GM12878 (cell line): ENCODE measurements around the gene CPLANE2. TPM values are rescaled to one million over a fixed set of nuclear protein-coding genes. Genes with fewer than 3 reads are reported as not detected.

Experiments
- ATAC-seq: fragments of 200-7000 bp; cut with Tn5 transposase; 3 replicates; pipeline ENCODE4 v1.9.1; 2020; ENCODE audit warnings: mild to moderate bottlenecking, moderate library complexity
- BruUV-seq: library from RNA; stranded (reverse); fragments of 400-500 nt; replicated peaks from 2 replicates; lab custom pipeline; 2021; lab: Mats Ljungman, UMichigan
- CTCF ChIA-PET: fragments of 300-600 bp; sonication (Branson Sonifier 250); formaldehyde crosslinking; extraction: SDS; loops from one replicate; lab custom pipeline; 2021; ENCODE audit warnings: inconsistent platforms; lab: Yijun Ruan, JAX
- POLR2A ChIA-PET: fragments of 350-600 bp; formaldehyde crosslinking; extraction: SDS; loops from one replicate; lab custom pipeline; 2021; ENCODE audit warnings: inconsistent platforms; lab: Charles Lee
- RAD21 ChIA-PET: fragments of 300-600 bp; sonication (Branson Sonifier 250); formaldehyde crosslinking; loops from one replicate; lab custom pipeline; 2023; ENCODE audit warnings: antibody characterized with exemption; ENCODE audit not compliant: unreplicated experiment; lab: Charles Lee
- SMC1A ChIA-PET: fragments of 300-600 bp; sonication (Branson Sonifier 250); formaldehyde crosslinking; loops from one replicate; lab custom pipeline; 2023; ENCODE audit not compliant: unreplicated experiment, uncharacterized antibody; lab: Charles Lee
- DNase-seq: peaks from one replicate; pipeline ENCODE4 v3.0.0-alpha.2; 2011; ENCODE audit warnings: low read depth, low spot score
- FAIRE-seq: peaks from 3 replicates; lab custom pipeline; 2011; peaks lifted over from hg19 to GRCh38; lab: Jason Lieb, UNC
- H2AFZ ChIP-seq: 2 replicates; pipeline ENCODE4 v1.6.0; 2011; ENCODE audit warnings: low read depth, low read length, control low read depth; ENCODE audit not compliant: control insufficient read depth
- H3K27ac ChIP-seq: 2 replicates; pipeline ENCODE4 v1.5.1; 2011; ENCODE audit warnings: control low read depth; ENCODE audit not compliant: control insufficient read depth, insufficient read depth
- H3K27me3 ChIP-seq, 2 experiments: replicated peaks in 1 of 2; 2 replicates each; pipeline versions ENCODE4 v1.6.0 to v1.6.1; 2011; ENCODE audit warnings: low read length in 1 of 2; ENCODE audit not compliant: control insufficient read depth in 2 of 2, insufficient read depth in 2 of 2
- H3K36me3 ChIP-seq, 2 experiments: 2 replicates each; pipeline ENCODE4 v1.5.1; 2011; ENCODE audit warnings: low read length in 1 of 2; ENCODE audit not compliant: control insufficient read depth in 2 of 2, insufficient read depth in 2 of 2
- H3K4me1 ChIP-seq: 2 replicates; pipeline ENCODE4 v1.6.1; 2011; ENCODE audit warnings: mild to moderate bottlenecking, low read length, moderate library complexity, mixed read lengths; ENCODE audit not compliant: control insufficient read depth, insufficient read depth
- H3K4me2 ChIP-seq: 2 replicates; pipeline ENCODE4 v1.6.0; 2011; ENCODE audit warnings: control low read depth; ENCODE audit not compliant: control insufficient read depth, insufficient read depth
- H3K4me3 ChIP-seq: fragments of 200-600 bp; sonication (generic); 2 replicates; pipeline ENCODE4 v1.5.1; 2016
- H3K79me2 ChIP-seq: 2 replicates; pipeline ENCODE4 v1.6.0; 2011; ENCODE audit warnings: low read length; ENCODE audit not compliant: control insufficient read depth, insufficient read depth
- H3K9ac ChIP-seq: 2 replicates; pipeline ENCODE4 v1.8.0; 2011; ENCODE audit warnings: low read length, control low read depth, mixed read lengths; ENCODE audit not compliant: control insufficient read depth, insufficient read depth
- H3K9me3 ChIP-seq: replicated peaks from 3 replicates; pipeline ENCODE4 v1.5.1; 2011; ENCODE audit warnings: mild to moderate bottlenecking, low read length; ENCODE audit not compliant: control insufficient read depth, insufficient read depth
- H4K20me1 ChIP-seq: 2 replicates; pipeline ENCODE4 v1.6.0; 2011; ENCODE audit not compliant: control insufficient read depth, insufficient read depth
- CEBPB ChIP-seq, 2 experiments: fragments of 150-350 bp in 1 of 2; IDR thresholded peaks; 2 replicates each; pipeline ENCODE4 v1.6.1; 2012 to 2014; ENCODE audit warnings: low read depth in 2 of 2, low read length in 2 of 2, borderline replicate concordance in 1 of 2, inconsistent platforms in 1 of 2
- DPF2 ChIP-seq: fragments of 450-650 bp; IDR thresholded peaks from 2 replicates; pipeline ENCODE4 v1.6.1; 2017; ENCODE audit warnings: mild to moderate bottlenecking
- NR2C1 ChIP-seq: fragments of 450-650 bp; IDR thresholded peaks from 2 replicates; pipeline ENCODE4 v1.6.1; 2017; ENCODE audit warnings: antibody characterized with exemption, mild to moderate bottlenecking, moderate library complexity
- POLR2AphosphoS2 ChIP-seq: IDR thresholded peaks from 2 replicates; pipeline ENCODE4 v1.6.1; 2011; ENCODE audit warnings: low read depth, mild to moderate bottlenecking, low read length, improper control_type of control experiment, moderate library complexity
- WGBS: methylation state at CpG from one replicate; pipeline ENCODE4 v1.1.6; 2016; ENCODE audit warnings: low lambda C conversion rate; ENCODE audit not compliant: insufficient replicate concordance, insufficient coverage; ENCODE audit errors: missing lambda C conversion rate; 5-methylcytosine and 5-hydroxymethylcytosine counted together
- in situ Hi-C: fragments of 300-500 bp; cut with MboI; formaldehyde crosslinking; loops from 9 replicates; pipeline ENCODE4 v1.14.3; 2018; ENCODE audit warnings: mixed read lengths
- intact Hi-C: fragments of 100-400 bp; cut with micrococcal nuclease; formaldehyde crosslinking; loops from one replicate; pipeline ENCODE4 v1.14.2; 2022; ENCODE audit not compliant: unreplicated experiment
- polyA plus RNA-seq, 11 experiments: library from polyadenylated mRNA; depleted of rRNA in 4 of 11; unstranded in 6 of 11; stranded (reverse) in 5 of 11; fragments of >200 nt; fragmentation: Nextera tagmentation in 4 of 11; fragmentation: Illumina TruSeq in 1 of 11; extraction: Ambion mirVana in 4 of 11; extraction: Trizol in 1 of 11; gene quantifications; 1 replicate in 1 of 11; 2 replicates in 10 of 11; pipeline versions ENCODE4 v1.2.1 to v1.2.3, GENCODE V29; 2011 to 2016; ENCODE audit warnings: inconsistent platforms in 2 of 11, missing spikeins in 2 of 11, low read depth in 1 of 11
- total RNA-seq, 4 experiments: library from RNA; depleted of rRNA in 3 of 4; stranded (reverse); fragments of >200 nt in 3 of 4; fragmentation: Illumina TruSeq in 1 of 4; extraction: Trizol in 1 of 4; gene quantifications; 2 replicates each; pipeline versions ENCODE4 v1.2.1 to v1.2.3, GENCODE V29; 2013 to 2021
- TF ChIP-seq, protein P1 (sequence below): IDR thresholded peaks from 2 replicates; pipeline ENCODE4 v1.6.1; 2011; ENCODE audit warnings: mild to moderate bottlenecking, low read depth, low read length, moderate library complexity; ENCODE audit not compliant: insufficient replicate concordance
- TF ChIP-seq, protein P2 (sequence below): IDR thresholded peaks from 2 replicates; pipeline ENCODE4 v1.6.1; 2011; ENCODE audit warnings: low read depth, low read length, improper control_type of control experiment, borderline replicate concordance
- TF ChIP-seq, protein P3 (sequence below): IDR thresholded peaks from 2 replicates; pipeline ENCODE4 v1.6.1; 2011; ENCODE audit warnings: borderline replicate concordance, low read depth, mild to moderate bottlenecking, moderate library complexity, low read length; ENCODE audit not compliant: insufficient read depth, poor library complexity, severe bottlenecking
- TF ChIP-seq, protein P4 (sequence below): fragments of 450-650 bp; IDR thresholded peaks from 2 replicates; pipeline ENCODE4 v1.6.1; 2016; ENCODE audit warnings: mild to moderate bottlenecking

The CPLANE2 gene
- total and polyA plus RNA-seq, 10 of the 15 experiments (the other 5 are each of a cell fraction or from before 2014, with no cell fraction given) = 0.09 to 4.5 (median 2.3) TPM; not detected in 1

DNA sequence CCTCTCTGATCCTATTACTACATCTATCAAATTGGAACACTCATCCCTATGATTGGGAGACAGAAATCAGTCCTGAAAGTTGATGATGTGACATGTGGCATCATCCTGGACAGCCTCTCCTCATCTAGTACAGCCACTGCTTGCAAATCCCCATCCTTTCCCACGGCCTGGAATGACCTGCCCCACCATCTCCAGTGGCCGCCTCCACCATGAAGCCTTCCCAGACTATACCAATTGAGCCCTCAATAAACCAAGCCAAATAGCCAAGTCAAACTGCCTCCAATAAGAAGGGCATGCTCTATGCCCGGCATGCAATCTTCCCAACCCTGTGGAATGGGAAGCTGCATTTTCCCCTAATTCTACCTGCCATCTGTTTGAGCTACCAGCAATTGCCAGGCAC is 24.0 kb downstream of the CPLANE2 start:
- WGBS = 12% methylated on average over 3 of the region's 3 CpGs
- ChIA-PET CTCF (interaction anchor here (1.1 kb wide), 1 partner anchor 9 kb away, joined by 4 read pairs; no protein-coding TSS in a partner anchor), RAD21 (no interaction called here), POLR2A (no interaction called here), SMC1A (interaction anchor here (1.0 kb wide), 1 partner anchor 32 kb away, joined by 3 read pairs; no protein-coding TSS in a partner anchor)
- Histone ChIP-seq H3K9ac (no peak overlapping the region), H3K79me2 (no peaks in the 10 kb centered on the region), H3K9me3 (no peaks in the 10 kb centered on the region), H4K20me1 (no peaks in the 10 kb centered on the region), H3K4me3 (no peak overlapping the region), H3K27ac (no peak overlapping the region), H3K4me2 (no peak overlapping the region), H2AFZ (no peak overlapping the region), H3K4me1 (peaks cover 5% of the 10 kb centered on the region; the same call in 1 of the 2 replicates), H3K27me3 (no peaks in the 10 kb centered on the region; a peak in 1 of 4 replicates), H3K36me3 (no peaks in the 10 kb centered on the region)
- intact Hi-C loops (no loop called here), in situ Hi-C loops (no loop called here)
- no peak for DNase-seq
- BruUV-seq = no TSS peak
- no peak for ATAC-seq
- no peak for FAIRE-seq
- TF ChIP-seq, protein P1, sequence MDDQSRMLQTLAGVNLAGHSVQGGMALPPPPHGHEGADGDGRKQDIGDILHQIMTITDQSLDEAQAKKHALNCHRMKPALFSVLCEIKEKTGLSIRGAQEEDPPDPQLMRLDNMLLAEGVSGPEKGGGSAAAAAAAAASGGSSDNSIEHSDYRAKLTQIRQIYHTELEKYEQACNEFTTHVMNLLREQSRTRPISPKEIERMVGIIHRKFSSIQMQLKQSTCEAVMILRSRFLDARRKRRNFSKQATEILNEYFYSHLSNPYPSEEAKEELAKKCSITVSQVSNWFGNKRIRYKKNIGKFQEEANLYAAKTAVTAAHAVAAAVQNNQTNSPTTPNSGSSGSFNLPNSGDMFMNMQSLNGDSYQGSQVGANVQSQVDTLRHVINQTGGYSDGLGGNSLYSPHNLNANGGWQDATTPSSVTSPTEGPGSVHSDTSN = no peak
- TF ChIP-seq, protein P2, sequence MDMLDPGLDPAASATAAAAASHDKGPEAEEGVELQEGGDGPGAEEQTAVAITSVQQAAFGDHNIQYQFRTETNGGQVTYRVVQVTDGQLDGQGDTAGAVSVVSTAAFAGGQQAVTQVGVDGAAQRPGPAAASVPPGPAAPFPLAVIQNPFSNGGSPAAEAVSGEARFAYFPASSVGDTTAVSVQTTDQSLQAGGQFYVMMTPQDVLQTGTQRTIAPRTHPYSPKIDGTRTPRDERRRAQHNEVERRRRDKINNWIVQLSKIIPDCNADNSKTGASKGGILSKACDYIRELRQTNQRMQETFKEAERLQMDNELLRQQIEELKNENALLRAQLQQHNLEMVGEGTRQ = no peak
- TF ChIP-seq CEBPB (IDR thresholded peaks at IDR 0.05; ENCODE audit: borderline replicate concordance in 1 of 2, low read depth in 2 of 2, low read length in 2 of 2) = no peak
- TF ChIP-seq DPF2 = no peak
- TF ChIP-seq, protein P3, sequence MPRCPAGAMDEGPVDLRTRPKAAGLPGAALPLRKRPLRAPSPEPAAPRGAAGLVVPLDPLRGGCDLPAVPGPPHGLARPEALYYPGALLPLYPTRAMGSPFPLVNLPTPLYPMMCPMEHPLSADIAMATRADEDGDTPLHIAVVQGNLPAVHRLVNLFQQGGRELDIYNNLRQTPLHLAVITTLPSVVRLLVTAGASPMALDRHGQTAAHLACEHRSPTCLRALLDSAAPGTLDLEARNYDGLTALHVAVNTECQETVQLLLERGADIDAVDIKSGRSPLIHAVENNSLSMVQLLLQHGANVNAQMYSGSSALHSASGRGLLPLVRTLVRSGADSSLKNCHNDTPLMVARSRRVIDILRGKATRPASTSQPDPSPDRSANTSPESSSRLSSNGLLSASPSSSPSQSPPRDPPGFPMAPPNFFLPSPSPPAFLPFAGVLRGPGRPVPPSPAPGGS = no peak
- no peak for TF ChIP-seq POLR2AphosphoS2
- TF ChIP-seq NR2C1 = no peak
- TF ChIP-seq, protein P4, sequence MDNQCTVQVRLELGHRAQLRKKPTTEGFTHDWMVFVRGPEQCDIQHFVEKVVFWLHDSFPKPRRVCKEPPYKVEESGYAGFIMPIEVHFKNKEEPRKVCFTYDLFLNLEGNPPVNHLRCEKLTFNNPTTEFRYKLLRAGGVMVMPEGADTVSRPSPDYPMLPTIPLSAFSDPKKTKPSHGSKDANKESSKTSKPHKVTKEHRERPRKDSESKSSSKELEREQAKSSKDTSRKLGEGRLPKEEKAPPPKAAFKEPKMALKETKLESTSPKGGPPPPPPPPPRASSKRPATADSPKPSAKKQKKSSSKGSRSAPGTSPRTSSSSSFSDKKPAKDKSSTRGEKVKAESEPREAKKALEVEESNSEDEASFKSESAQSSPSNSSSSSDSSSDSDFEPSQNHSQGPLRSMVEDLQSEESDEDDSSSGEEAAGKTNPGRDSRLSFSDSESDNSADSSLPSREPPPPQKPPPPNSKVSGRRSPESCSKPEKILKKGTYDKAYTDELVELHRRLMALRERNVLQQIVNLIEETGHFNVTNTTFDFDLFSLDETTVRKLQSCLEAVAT = no peak
